NCI-H345 treated with DMSO at 0.1 percent for 48 hours (cell line): ENCODE data around the gene RNU11.
A peak's percentile ranks its signal among the peaks of the same experiment; 100 is the strongest.
"Not testable (repeated sequence)": the region's sequence is repeated elsewhere in the genome, so short reads cannot be mapped to it uniquely, and the experiment has no call there.

Experiments
- DNase-seq: peaks from one replicate; lab custom pipeline; 2025; ENCODE audit not compliant: unreplicated experiment; lab: John Stamatoyannopoulos, UW

The RNU11 gene

GRCh38 chr1:28656335-28656734 lies 7.9 kb downstream of the RNU11 start:
- DNase-seq: no peak

- no peak for DNase-seq
Measured at GRCh38 chr1:28663871-28664470, 15.6 kb downstream of the RNU11 start.

- DNase-seq: no peak
Measured at GRCh38 chr1:28666806-28667205, 18.4 kb downstream of the RNU11 start.

GRCh38 chr1:28668191-28668955 lies 20.0 kb downstream of the RNU11 start, which contains the start of gene GMEB1:
TSS of gene GMEB1 (plus strand) at chr1:28668784. CDS start at chr1:28683613, 14,829 bp downstream.
- DNase-seq: peak; percentile 76

- DNase-seq: peak; percentile 36
Measured at GRCh38 chr1:28668956-28669723, 20.7 kb downstream of the RNU11 start.

GRCh38 chr1:28671254-28671780 lies 22.9 kb downstream of the RNU11 start:
- DNase-seq: no peak

GRCh38 chr1:28672971-28673370 lies 24.6 kb downstream of the RNU11 start:
- DNase-seq: not testable (repeated sequence)

GRCh38 chr1:28675924-28676257 lies 27.5 kb downstream of the RNU11 start:
- no peak for DNase-seq

- no peak for DNase-seq
Measured at GRCh38 chr1:28680151-28680550, 31.8 kb downstream of the RNU11 start.

GRCh38 chr1:28682840-28683239 lies 34.4 kb downstream of the RNU11 start:
- DNase-seq: no peak

GRCh38 chr1:28684937-28685336 lies 36.5 kb downstream of the RNU11 start:
- DNase-seq: no peak

- not testable (repeated sequence) for DNase-seq
Measured at GRCh38 chr1:28691627-28692026, 43.2 kb downstream of the RNU11 start.
